Body of pancreas (tissue), 4 donors: Measurements from ENCODE around the gene EGFL7. TPM values are rescaled to one million over a fixed set of nuclear protein-coding genes. Genes with fewer than 3 reads are reported as not detected.
A peak's percentile ranks its signal among the peaks of the same experiment; 100 is the strongest.

Experiments used
- ATAC-seq: fragments of 150-250 bp; one replicate; pipeline ENCODE4 v1.9.1; 2016
- DNase-seq, 4 donors: peaks; one replicate each; pipeline ENCODE4 v3.0.0-alpha.2; 2019
- H3K27ac ChIP-seq, 4 donors: fragments of 200-600 bp; sonication (generic); 1 replicate in 3 of 4; 2 replicates in 1 of 4; pipeline versions ENCODE4 v1.5.1 to v1.6.1; 2016 to 2019; ENCODE audit warnings: mild to moderate bottlenecking in 1 of 4, mixed read lengths in 1 of 4, moderate library complexity in 1 of 4
- H3K27me3 ChIP-seq, 2 donors: fragments of 200-600 bp; sonication (generic); one replicate each; pipeline ENCODE4 v1.6.0; 2016; ENCODE audit warnings: mild to moderate bottlenecking in 1 of 2
- H3K36me3 ChIP-seq, 2 donors: fragments of 200-600 bp; sonication (generic); replicated peaks in 1 of 2; 2 replicates each; pipeline ENCODE4 v1.5.1; 2016; ENCODE audit warnings: low read depth in 2 of 2; ENCODE audit not compliant: insufficient read depth in 1 of 2
- H3K4me1 ChIP-seq: fragments of 200-600 bp; sonication (generic); one replicate; pipeline ENCODE4 v1.6.0; 2016
- H3K4me3 ChIP-seq, 2 donors: fragments of 200-600 bp; sonication (generic); 1 replicate in 1 of 2; 2 replicates in 1 of 2; pipeline ENCODE4 v1.5.1; 2016 to 2019
- H3K9me3 ChIP-seq, 3 donors: fragments of 200-600 bp; sonication (generic); 1 replicate in 2 of 3; 2 replicates in 1 of 3; pipeline ENCODE4 v1.5.1; 2016
- CTCF ChIP-seq, 7 experiments: fragments of 450-650 bp in 4 of 7; fragments of 200-600 bp in 3 of 7; sonication (generic) in 3 of 7; IDR thresholded peaks; one replicate each; pipeline ENCODE4 v1.5.1; 2016 to 2019; ENCODE audit warnings: antibody characterized with exemption in 7 of 7
- POLR2A ChIP-seq, 3 donors: fragments of 450-650 bp; IDR thresholded peaks; one replicate each; pipeline ENCODE4 v1.6.1; 2016; ENCODE audit warnings: antibody characterized with exemption in 3 of 3, mild to moderate bottlenecking in 2 of 3
- WGBS, 2 donors: methylation state at CpG; one replicate each; pipeline ENCODE4 v1.1.5; 2017; 5-methylcytosine and 5-hydroxymethylcytosine counted together
- intact Hi-C: fragments of 100-400 bp; cut with DNase I; formaldehyde crosslinking; loops from one replicate; pipeline ENCODE4 v1.15.1; 2023
- total RNA-seq, 2 donors: library from RNA; depleted of rRNA; stranded (reverse); fragments of >200 nt; gene quantifications; one replicate each; pipeline ENCODE4 v1.1.0, GENCODE V29; 2016

Gene EGFL7
- total RNA-seq, 2 donors from 2014 or later: 14.8 to 47.0 TPM

GRCh38 chr9:136690104-136690805 lies 27.5 kb downstream of the EGFL7 start:
- Histone ChIP-seq H3K4me3 (no peak overlapping the region), H3K4me1 (peaks cover 90% of the 10 kb centered on the region), H3K9me3 (no peaks in the 10 kb centered on the region), H3K36me3 (no peaks in the 10 kb centered on the region), H3K27ac (peak overlapping the region; percentile 88 to 98 (median 96)), H3K27me3 (no peaks in the 10 kb centered on the region)
- intact Hi-C loops: no loop called here
- whole genome bisulfite sequencing, 2 donors: 30 to 58% methylated on average over 4 to 25 of the region's 25 CpGs
- TF ChIP-seq CTCF (IDR thresholded peaks at IDR 0.05) (no peak), POLR2A (IDR thresholded peaks at IDR 0.05) (peak in 1 of 3 donors; percentile 22)
- DNase-seq: peak in 3 of 4 donors; percentile 40 to 66 (median 61)
- ATAC-seq: no peak

GRCh38 chr9:136690806-136691261 lies 28.1 kb downstream of the EGFL7 start:
- Histone ChIP-seq H3K4me1 (peaks cover 90% of the 10 kb centered on the region), H3K4me3 (no peak overlapping the region), H3K27me3 (no peaks in the 10 kb centered on the region), H3K9me3 (no peaks in the 10 kb centered on the region), H3K36me3 (no peaks in the 10 kb centered on the region), H3K27ac (peak overlapping the region; percentile 88 to 98 (median 96))
- DNase-seq: peak; percentile 76 to 93 (median 90)
- intact Hi-C loops: no loop called here
- WGBS, 2 donors: 12 to 16% methylated on average over 5 to 15 of the region's 15 CpGs
- TF ChIP-seq POLR2A (IDR thresholded peaks at IDR 0.05) (peak in 1 of 3 donors; percentile 36), CTCF (IDR thresholded peaks at IDR 0.05) (no peak)
- no peak for ATAC-seq

- H3K36me3 ChIP-seq: no peaks in the 10 kb centered on the region
- H3K27ac ChIP-seq: peak overlapping the region; percentile 88 to 98 (median 96)
- intact Hi-C loops: no loop called here
- H3K4me3 ChIP-seq: no peak overlapping the region
- H3K9me3 ChIP-seq: no peaks in the 10 kb centered on the region
- no peak for TF ChIP-seq CTCF (IDR thresholded peaks at IDR 0.05)
- no peak for TF ChIP-seq POLR2A (IDR thresholded peaks at IDR 0.05)
- DNase-seq (peak in 1 of 4 donors; percentile 9), ATAC-seq (no peak)
- H3K4me1 ChIP-seq: peaks cover 90% of the 10 kb centered on the region
- WGBS, 2 donors: 81 to 84% methylated on average over 6 to 21 of the region's 29 CpGs
- no peaks in the 10 kb centered on the region for H3K27me3 ChIP-seq
Measured at GRCh38 chr9:136691316-136692184, 28.8 kb downstream of the EGFL7 start.

- TF ChIP-seq POLR2A (IDR thresholded peaks at IDR 0.05) (no peak), CTCF (IDR thresholded peaks at IDR 0.05) (no peak)
Measured at GRCh38 chr9:136692185-136693134, 29.7 kb downstream of the EGFL7 start.

More at GRCh38 chr9:136692185-136693134, 29.7 kb downstream of the EGFL7 start:
- Histone ChIP-seq H3K27ac (peak overlapping the region; percentile 92 to 97 (median 94)), H3K9me3 (no peaks in the 10 kb centered on the region), H3K4me1 (peaks cover 96% of the 10 kb centered on the region), H3K4me3 (no peak overlapping the region), H3K27me3 (no peaks in the 10 kb centered on the region), H3K36me3 (no peaks in the 10 kb centered on the region)
- intact Hi-C loops: no loop called here
- no peak for ATAC-seq
- DNase-seq: peak in 2 of 4 donors; percentile 4 to 16
- 70 to 90% methylated on average over 9 to 43 of the region's 46 CpGs for WGBS, 2 donors
